SKM-1 treated with dmso at 0.1 percent for 144 hours (cell line): ENCODE measurements around the gene MPZL1.
"Not testable (repeated sequence)": the region's sequence is repeated elsewhere in the genome, so short reads cannot be mapped to it uniquely, and the experiment has no call there.

Experiments used
- DNase-seq: peaks from one replicate; lab custom pipeline; 2025; ENCODE audit not compliant: unreplicated experiment; lab: John Stamatoyannopoulos, UW

Gene MPZL1

DNA sequence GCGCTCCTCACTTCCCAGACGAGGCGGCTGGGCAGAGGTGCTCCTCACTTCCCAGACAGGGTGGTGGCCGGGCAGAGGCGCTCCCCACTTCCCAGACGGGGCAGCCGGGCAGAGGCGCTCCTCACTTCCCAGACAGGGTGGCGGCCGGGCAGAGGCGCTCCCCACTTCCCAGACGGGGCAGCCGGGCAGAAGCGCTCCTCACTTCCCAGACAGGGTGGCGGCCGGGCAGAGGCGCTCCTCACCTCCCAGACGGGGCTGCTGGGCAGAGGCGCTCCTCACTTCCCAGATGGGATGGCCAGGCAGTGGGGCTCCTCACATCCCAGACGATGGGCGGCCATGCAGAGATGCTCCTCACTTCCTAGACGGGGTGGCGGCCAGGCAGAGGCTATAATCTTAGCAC lies 84.5 kb downstream of the MPZL1 start:
- not testable (repeated sequence) for DNase-seq

DNA sequence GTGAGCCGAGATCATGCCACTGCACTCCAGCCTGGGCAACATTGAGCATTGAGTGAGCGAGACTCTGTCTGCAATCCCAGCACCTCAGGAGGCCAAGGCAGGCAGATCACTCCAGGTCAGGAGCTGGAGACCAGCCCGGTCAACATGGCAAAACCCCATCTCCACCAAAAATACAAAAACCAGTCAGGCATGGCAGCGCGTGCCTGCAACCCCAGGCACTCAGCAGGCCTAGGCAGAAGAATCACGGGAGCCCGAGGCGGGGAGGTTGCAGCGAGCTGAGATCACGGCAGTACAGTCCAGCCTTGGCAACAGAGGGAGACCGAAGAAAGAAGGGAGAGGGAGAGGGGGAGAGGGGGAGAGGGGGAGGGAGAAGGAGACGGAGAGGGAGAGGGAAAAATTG lies 84.9 kb downstream of the MPZL1 start:
- DNase-seq = not testable (repeated sequence)

DNA sequence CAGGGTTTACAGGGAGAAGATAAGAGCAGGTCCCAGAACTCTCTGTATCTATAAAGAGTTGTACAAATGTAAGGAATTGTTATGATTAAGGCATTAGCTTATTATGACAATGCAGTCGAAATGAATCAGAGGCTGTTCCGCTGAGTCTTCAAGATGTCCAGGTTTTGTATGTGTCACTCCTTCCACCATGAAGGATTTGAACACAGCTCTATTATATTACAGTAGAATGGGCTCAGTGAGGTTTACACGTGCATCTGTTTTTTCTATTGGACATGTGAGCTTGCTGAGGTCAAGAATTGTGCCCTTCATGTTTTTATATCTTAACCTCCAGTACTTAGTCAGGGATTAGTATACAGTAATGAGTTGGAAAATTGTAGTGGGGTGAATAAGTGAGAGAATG lies 86.3 kb downstream of the MPZL1 start:
- DNase-seq = no peak

DNA sequence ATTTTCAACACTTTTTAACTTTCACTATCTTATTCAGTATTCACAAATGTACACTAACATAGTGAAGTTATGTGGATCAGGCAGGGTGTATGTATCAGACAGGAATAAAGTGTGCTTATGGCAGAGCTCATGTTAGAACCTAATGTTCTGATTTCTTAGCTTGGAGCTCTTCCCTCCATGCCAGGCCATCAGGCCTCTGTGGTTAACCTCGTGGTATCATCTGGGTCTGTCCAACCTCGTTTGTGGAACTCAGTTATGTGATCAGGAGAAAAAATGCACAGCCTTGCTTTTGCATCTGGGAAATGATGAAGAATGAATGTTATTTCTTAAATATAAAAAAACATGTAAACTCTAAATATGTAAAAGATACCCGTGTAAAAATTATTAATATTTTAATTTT lies 86.9 kb downstream of the MPZL1 start:
- DNase-seq = no peak

DNA sequence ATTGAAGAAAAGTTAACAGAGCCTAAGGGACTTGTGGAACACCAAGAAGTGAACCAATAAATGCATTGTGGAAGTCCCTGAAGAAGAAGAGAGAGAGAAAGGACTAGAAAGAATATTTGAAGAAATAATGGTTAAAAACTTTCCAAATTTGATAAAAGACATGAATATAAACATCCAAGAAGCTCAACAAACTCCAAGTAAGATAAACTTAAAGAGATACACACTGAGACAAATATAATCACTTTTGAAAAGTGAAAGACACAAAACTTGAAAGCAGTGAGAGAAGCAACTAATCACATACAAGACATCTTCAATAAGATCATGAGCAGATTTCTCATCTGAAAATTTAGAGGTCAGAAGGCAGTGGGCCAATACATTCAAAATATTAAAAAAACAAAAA lies 91.2 kb downstream of the MPZL1 start:
- no peak for DNase-seq

DNA sequence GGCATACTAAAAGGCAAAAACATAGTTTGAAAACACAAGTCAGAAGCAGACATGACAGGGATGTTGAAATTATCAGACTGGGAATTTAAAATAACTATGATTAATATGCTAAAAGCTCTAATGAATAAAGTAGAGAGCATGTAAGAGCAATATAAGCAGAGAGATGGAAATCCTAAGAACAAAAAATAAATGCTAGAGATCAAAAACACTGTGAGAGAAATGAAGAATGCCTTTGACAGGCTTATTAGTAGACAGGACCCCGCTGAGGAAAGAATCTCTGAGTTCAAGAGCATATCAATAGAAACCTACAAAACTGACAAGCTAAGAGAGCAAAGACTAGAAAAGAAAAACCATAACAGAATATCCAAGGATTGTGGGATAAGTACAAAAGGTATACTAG lies 93.9 kb downstream of the MPZL1 start:
- no peak for DNase-seq

DNA sequence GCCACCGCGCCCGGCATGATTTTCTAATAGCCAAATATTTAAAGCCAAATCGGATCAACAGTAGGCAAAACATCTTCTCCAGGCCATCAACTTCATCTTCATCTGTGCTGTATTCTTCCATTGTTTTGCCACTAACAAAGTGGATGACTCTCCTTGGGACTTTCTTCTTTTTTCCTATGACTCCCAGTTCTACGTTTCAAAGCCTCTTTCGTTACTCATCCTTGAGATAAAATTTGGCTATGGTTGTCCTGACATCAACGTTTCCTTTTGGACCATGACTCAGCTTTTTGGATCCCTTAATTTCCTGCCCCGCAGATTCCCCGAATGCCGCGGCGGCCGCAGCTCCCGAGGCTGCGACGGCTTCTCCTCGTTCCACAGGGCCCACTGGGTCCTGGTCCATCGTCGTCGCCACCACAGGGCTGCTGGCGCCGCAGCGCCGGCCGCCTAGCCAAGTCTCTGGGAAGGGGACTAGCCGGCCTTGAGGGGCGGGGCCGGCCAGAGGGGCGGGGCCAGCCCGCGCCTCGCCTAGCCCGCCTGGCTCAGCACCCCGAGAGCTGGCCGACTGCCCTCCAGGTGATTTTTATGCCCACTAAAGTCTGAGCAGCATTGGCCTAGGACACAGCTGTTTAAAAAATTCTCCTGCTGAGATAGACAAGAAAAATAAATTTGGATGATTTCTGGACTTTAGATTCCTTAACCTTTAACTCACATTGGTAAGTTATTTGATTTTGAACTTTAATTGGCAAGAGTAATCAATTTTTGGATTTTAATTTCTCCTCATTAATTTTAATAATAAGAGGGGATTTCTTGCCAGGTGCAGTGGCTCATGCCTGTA lies 98.3 kb downstream of the MPZL1 start:
- DNase-seq = no peak

DNA sequence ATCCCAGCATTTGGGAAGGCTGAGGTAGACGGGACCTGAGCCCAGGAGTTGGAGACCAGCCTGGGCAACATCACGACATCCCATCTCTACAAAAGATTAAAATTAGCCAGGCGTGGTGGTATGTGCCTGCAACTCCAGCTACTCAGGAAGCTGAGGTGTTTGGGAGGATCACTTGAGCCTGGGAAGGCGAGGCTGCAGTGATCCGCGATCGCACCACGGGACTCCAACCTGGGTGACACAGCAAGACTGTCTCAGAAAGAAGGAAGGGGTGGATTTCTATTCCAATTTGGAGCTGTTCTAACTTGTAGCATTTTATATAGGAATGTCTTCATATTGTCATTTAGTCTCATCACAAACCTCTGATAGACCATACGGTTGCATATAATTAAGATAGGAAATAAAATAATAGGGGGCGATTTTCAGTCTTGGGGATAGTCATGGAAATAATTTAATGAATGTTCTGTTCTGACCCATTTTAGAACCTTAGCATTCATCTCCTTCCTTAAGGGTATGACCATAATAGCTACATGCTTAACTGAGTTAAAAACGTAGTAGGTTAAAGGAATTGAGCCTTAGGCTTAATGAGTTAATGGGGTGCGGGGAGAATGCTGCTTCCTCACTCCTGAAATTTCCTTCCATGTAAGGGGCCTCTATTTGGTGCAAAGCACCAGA lies 99.0 kb downstream of the MPZL1 start:
- no peak for DNase-seq

DNA sequence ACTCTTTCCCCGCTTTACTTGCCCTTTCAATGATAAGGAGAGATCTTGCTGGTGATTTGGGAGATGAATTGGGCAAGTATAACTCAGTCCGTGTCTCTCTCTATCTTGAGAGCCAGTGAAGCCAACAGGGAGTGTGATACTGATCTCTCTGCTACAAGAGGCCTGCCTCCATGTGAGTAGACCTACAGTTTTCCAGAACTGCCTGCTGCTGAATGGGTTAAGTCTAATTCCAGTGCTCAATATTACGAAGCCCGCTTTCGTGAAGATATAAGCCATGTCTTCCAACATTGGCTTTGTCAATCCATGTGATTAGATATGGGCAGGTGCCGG lies 99.5 kb downstream of the MPZL1 start:
- DNase-seq = no peak

DNA sequence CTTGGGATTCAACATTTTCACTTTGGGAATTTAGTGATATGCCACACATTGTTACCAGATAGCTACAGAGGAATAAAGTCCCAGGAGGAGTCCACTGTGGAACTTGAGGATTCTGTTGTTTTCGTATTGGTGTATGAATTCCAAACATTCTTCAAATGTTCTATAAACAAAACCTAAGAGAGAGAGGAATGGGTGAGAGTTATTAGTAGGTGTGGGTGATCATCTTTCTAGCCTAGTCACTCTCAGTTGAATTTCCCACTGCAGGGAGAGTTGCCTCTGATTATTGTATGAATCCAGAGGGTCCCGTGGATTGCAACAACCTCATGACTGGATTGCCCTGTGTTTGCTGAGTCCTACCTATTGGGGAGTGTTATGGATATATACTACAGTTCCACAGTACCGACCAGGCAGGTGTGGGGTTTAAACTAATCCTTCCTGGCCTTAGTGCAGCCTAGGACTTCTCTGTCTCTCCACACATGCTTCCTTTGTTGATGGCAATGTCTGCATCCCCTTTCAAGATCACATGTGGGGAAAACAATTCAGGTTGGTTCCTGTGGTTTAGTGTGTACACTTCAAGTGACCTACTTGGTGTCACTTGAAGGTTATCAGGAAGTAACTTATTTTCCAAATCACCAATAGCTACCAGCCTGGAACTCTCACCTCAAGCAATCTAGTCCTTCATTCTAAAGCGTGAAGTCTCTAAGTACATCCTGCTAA lies 100.3 kb downstream of the MPZL1 start:
- no peak for DNase-seq

DNA sequence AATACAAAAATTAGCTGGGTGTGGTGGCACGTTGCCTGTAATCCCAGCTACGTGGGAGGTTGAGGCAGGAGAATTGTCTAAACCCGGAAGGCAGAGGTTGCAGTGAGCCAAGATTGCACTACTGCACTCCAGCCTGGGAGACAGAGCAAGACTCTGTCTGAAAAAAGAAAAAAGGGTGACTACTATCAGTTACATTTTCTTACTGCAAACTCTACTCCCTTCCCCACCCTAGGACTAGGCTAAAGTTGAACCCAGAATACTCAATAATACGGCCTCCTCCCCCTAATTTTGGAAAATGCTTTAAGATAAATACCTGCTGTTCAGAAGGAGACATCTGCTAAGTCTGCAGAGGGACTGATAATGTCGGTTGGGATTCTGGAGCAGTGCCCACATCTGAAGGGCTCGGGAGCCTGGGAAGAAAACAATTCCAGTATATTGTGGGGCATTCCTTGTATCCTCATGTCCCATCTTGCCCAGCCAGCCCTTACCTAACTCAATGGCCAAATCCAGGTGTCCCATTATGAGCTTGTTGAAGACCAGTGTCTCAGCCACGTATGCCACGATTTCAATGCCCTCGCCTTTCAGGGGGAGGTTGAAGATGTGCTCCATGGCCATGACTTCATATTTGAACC lies 102.5 kb downstream of the MPZL1 start:
- no peak for DNase-seq

DNA sequence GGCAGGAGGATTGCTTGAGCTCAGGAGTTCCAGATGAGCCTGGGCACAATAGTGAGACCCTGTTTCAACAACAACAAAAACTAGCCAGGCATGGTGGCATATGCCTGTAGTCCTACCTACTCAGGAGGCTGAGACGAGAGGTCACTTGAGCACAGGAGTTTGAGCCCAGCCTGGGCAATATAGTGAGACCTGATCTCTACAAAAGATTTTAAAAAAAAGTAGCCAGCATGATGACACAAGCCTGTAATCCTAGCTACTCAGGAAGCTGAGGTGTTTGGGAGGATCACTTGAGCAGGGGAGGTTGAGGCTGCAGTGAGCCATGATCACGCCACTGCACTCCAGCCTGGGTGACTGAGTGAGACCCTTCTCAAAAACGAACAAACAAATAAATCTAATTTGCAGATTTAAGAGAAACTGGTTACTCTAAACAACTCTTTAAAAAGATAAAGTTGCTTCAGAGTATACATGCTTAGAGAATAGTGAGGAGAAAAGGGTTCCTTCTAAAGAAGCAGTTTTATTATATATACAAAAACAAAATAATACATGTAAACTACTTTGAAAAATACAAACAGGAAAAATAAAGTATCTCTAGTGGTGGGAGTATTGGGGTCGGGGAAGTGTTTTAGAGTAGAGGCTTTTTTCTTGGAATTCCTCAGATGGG lies 103.8 kb downstream of the MPZL1 start:
- no peak for DNase-seq

DNA sequence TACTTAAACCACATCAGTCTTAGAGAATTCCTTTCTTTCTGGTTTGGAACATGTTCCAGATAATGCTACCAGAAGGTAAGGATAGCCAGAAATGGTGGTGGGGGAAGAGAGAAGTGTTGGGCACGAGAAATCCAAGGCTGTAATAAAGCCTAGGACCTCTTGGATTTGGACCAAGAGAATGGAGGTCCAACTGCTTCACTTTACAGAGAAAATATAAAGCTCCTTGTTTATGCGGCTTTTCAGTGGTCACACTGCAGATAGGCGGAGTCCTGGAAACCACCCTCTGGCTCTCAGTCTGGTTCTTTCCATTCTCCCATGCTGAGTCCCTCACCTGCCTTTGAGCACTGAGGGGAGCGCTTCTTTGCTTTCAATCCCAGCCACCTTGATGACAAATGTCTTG lies 104.3 kb downstream of the MPZL1 start:
- DNase-seq = no peak

DNA sequence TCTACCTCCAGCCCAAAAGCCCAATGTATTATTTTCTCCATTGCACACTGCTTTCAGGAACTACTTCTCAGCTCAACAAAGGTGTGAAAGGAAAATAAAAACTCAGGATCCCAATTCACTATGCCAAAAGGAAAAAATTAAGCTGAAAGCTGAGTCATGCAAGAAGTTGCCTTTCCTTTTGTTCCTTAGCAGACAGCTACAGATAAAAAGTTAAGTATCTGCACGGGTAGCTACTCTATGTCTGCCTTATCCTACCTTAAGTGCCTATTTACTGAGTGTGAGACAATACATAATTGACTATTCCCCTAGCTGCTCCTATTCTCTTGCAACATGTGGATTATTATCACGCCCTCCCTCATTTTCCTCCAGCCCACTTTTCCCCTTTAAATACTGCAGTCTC lies 108.1 kb downstream of the MPZL1 start:
- DNase-seq = no peak

DNA sequence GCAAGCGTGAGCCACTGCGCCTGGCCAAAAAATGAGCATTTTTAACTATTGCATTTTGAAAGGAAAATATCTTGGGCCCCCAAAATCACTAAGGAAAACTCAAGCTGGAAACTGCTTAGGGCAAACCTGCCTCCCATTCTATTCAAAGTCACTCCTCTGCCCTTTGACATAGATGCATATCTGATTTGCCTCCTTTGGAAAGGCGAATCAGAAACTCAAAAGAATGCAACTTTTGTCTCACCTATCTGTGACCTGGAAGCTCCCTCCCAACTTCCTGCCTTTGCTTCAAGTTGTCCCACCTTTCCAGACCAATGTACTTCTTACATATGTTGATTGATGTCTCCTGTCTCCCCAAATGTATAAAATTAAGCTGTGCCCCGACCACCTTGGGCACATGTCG lies 108.9 kb downstream of the MPZL1 start:
- not testable (repeated sequence) for DNase-seq

DNA sequence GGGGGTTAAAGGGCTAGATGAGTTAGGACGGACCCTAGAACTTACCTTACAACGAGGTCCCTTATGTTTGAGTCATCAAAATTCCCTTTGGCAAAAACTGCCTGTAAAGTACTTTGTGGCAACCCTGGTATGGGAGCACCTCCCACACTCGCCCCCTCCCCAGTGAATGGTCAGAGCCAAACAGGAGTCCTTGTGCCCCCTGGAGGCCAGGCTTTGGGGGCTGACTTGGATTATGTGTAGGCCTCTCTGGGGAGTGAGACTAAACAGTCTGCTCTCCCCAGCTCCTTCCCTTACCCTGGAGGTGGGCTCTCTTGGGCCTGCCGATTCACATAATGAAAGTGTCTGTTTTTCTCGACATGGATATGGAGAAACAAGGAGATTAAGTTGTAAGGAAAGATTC lies 110.9 kb downstream of the MPZL1 start:
- DNase-seq = no peak

DNA sequence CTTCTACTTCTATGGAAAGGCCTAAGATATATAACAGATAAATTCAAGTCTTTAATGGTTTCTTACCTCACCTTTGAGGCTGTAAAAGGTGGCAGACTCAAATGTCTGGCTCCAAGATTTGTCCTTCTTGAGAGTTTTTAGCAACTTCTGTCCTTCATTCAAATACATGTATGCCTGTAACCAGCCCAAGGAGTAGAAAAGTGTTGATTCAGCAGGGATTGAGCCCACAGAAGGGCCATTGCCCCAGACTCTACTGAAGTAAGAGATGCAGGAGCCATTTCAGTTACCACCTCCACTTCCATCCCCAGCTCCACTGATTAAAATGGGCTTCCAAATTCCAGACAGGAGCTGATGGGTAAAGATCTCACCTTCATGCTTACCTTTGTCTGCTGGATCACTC lies 112.1 kb downstream of the MPZL1 start:
- DNase-seq = no peak

DNA sequence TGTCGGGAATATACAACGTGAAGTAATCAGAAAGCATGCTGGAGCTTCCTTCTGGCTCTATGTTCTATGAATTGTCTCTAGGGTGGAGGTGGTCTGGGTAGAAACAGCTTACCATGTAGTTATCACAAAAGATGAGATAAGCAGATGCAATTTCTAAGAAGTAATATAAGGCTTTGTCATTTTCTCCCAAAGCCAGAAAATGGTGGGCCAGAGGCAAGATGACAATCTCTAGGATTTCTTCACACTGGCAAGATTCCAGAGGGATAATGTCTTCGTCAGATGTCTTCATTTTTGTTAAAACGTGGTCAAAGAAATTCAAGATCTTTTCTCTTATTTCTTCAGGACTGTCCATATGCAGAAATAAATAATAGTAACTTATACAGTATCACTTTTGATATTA lies 114.4 kb downstream of the MPZL1 start:
- no peak for DNase-seq

DNA sequence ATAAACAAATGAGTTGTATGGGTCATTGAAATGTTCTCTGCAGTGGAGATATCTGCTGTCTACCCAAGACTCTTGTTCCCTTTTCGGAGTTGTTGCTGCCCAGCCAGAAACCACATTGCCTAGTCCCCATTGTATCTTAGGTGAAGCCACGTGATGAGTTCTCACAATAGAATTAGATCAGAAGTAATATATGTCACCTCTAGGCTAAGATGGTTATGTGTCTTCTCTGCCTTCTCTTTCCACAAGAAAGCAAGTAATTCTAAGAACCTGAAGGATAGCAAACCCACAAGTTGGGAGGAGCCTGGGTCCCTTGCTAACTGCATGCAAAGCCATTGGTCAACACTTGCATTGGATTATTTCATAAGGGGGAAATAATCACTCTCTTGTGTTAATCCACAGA lies 115.5 kb downstream of the MPZL1 start:
- DNase-seq = no peak

DNA sequence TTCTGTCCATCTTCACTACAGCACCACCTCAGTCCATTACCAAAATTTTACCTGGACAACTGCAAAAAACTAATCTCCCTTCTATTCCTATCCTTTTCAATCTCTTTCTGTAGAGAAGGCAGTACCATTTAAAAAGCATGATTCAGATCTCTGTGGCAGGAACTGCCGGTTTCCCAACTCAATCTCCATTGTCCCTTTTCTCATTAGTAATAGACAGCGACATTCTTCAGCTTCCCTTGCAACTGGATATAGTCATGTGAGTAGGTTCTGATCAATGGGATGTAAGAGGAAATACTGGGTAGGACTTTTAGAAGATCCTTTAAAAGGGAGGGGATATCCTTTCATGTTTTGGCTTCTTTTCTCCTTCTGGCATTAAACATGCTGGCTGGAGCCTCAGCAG lies 117.2 kb downstream of the MPZL1 start:
- no peak for DNase-seq
